AG04450 (cell line): ENCODE data around the gene LRP1. TPM values are rescaled to one million over a fixed set of nuclear protein-coding genes. Genes with fewer than 3 reads are reported as not detected.

Experiments
- CTCF ChIA-PET: fragments of 300-600, 350-600 bp; formaldehyde crosslinking; extraction: SDS; loops from one replicate; lab custom pipeline; 2022; ENCODE audit warnings: antibody characterized with exemption, inconsistent platforms; lab: Charles Lee
- POLR2A ChIA-PET: fragments of 350-600 bp; formaldehyde crosslinking; extraction: SDS; loops from one replicate; lab custom pipeline; 2021; ENCODE audit warnings: antibody characterized with exemption, inconsistent platforms; lab: Yijun Ruan, JAX
- DNase-seq: peaks from one replicate; pipeline ENCODE4 v3.0.0-alpha.2; 2011; ENCODE audit warnings: low read depth, low spot score
- H3K27ac ChIP-seq: one replicate; pipeline ENCODE4 v1.5.1; 2012; ENCODE audit warnings: low read depth, low read length, control low read depth
- H3K27me3 ChIP-seq: one replicate; pipeline ENCODE4 v1.6.0; 2012; ENCODE audit warnings: low read length; ENCODE audit not compliant: control insufficient read depth, insufficient read depth
- H3K4me3 ChIP-seq: 2 replicates; pipeline ENCODE4 v1.5.1; 2011; ENCODE audit warnings: mild to moderate bottlenecking, low read depth, low read length, control low read depth
- H3K9me3 ChIP-seq: 2 replicates; pipeline ENCODE4 v1.5.1; 2012; ENCODE audit warnings: low read length; ENCODE audit not compliant: control insufficient read depth, insufficient read depth
- polyA plus RNA-seq: library from polyadenylated mRNA; depleted of rRNA; stranded (reverse); fragments of >200 nt; gene quantifications from 2 replicates; pipeline ENCODE4 v1.2.3, GENCODE V29; 2011
- TF ChIP-seq, protein P1 (sequence below): IDR thresholded peaks from 2 replicates; pipeline ENCODE4 v1.5.1; 2011; ENCODE audit warnings: low read depth, low read length, control low read depth, inconsistent platforms

Gene LRP1
- polyA plus RNA-seq, 1 experiment, result 49.9 TPM

DNA sequence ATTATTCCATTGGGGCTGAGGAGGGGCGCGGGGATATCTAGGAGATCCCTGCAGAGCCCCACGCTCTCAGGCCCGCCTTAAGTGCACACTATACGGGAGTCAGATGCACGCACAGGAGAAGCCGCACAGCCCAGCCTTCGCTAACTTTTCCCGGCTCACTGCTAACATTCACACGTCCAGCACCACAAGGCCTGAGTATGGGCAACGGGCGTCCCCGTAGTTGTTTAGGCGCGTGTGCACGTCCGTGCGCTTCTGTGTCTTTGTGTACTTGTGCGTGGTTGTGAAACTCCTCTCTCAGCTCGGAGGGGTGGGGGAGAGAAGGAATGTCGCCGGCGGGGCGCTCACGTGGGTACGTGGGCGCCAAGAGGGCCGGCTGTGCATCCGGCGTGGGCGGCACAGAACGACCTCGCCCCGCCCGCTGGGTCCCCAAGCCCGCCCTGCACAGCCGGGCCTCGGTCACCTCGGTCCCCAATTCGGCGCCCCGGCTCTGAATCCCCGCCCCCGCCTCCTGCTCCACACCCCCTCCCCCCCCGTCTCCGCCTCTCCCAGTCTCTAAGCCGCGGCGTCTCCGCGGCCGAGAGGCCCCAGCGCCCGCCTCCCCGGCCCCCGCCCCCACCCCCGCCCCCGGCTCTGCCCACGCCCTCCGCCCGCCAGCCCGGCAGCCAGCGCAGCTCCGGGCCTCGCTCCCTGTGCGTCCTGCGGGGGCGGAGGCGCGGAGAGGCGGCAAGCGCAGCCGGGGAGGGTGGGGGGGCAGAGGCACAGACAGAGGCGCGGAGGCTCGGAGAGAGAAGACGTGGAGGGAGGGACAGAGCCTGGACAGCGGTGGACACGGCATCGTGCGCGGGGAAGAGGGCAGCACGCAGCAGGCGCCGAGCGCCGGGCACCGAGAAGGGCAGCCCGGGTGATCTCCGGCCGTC, 39.7 kb upstream of the LRP1 start, which contains the start of gene NAB2:
Gene NAB2, plus strand, starts transcription at position 761 of the 917 bp plus-strand sequence. CDS start 158 bp downstream, outside the sequence.
- TF ChIP-seq, protein P1, sequence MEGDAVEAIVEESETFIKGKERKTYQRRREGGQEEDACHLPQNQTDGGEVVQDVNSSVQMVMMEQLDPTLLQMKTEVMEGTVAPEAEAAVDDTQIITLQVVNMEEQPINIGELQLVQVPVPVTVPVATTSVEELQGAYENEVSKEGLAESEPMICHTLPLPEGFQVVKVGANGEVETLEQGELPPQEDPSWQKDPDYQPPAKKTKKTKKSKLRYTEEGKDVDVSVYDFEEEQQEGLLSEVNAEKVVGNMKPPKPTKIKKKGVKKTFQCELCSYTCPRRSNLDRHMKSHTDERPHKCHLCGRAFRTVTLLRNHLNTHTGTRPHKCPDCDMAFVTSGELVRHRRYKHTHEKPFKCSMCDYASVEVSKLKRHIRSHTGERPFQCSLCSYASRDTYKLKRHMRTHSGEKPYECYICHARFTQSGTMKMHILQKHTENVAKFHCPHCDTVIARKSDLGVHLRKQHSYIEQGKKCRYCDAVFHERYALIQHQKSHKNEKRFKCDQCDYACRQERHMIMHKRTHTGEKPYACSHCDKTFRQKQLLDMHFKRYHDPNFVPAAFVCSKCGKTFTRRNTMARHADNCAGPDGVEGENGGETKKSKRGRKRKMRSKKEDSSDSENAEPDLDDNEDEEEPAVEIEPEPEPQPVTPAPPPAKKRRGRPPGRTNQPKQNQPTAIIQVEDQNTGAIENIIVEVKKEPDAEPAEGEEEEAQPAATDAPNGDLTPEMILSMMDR, result no peak
- Histone ChIP-seq H3K27ac (peak within 1 kb of the TSS; percentile 100), H3K9me3 (no peaks in the 10 kb centered on the region; the same call in 1 of the 2 replicates), H3K4me3 (peak within 1 kb of the TSS; percentile 76), H3K27me3 (no peaks in the 10 kb centered on the region)
- peak; percentile 94 for DNase-seq
- ChIA-PET CTCF (interaction anchor here (0.6 to 1.9 kb wide), 2 partner anchors 19 to 80 kb away, joined by 4 to 6 read pairs; no protein-coding TSS in a partner anchor), POLR2A (interaction anchor here (0.5 to 13.0 kb wide), 16 partner anchors 9 to 452 kb away, joined by 3 to 258 read pairs (median 5); partner anchors contain the start of genes LRP1, NEMP1 and STAT6)

DNA sequence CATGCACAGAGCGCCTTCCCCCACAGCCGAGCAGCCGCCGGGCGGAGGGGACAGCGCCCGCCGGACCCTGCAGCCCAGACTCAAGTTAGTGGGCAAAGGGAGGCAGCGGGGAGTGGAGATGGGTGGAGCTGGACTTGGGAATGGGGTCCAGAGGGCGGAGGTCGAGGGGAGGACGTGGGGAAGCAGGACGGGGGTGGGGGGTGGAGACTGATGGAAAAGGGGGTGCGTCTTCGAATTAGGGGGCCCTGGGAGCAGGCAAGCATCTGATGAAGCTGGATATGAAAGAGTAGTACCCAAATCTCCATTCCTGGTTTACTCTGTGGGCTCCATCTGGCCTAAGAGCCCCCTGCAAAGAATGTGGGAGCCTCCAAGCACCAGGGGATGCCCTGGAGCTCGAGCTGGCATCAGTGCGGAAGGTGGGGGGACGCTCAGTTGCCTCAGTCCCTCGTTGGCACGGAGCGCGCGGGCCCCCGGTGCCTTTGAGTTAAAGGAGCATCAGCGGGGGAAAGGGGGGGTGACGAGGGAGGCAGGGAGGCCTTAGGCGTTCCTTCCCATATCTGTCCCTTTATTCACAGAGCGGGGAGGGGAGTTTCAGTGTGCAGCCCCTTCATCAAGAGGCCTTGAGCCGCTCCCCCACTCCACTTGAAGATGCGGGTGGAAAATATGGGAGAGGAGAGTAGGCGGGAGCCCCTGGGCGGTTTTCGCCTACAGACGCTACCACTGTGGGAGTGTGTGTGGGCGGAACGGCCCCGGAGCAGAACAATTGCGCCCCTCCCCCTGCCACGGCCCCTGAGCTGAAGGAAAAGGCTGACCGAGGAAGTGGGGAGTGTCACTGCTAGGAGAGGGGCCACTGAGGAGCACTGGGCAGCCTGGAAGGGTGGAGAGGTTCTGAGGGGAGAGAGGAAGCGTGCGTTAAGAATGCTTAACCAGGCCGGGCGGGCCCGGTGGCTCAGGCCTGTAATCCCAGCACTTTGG, 38.7 kb upstream of the LRP1 start:
- CTCF ChIA-PET, result interaction anchor here (0.6 to 1.9 kb wide), 3 partner anchors 18 to 83 kb away, joined by 3 to 6 read pairs (median 4); no protein-coding TSS in a partner anchor
- TF ChIP-seq, protein P1, result no peak
- Histone ChIP-seq H3K27me3 (no peaks in the 10 kb centered on the region), H3K9me3 (no peaks in the 10 kb centered on the region; the same call in 1 of the 2 replicates), H3K4me3 (peak overlapping the region; percentile 74), H3K27ac (peak overlapping the region; percentile 65)
- no peak for DNase-seq
- POLR2A ChIA-PET, result interaction anchor here (1.0 to 13.0 kb wide), 6 partner anchors 10 to 35 kb away, joined by 4 to 258 read pairs (median 6); partner anchors contain the start of genes NEMP1 and STAT6

DNA sequence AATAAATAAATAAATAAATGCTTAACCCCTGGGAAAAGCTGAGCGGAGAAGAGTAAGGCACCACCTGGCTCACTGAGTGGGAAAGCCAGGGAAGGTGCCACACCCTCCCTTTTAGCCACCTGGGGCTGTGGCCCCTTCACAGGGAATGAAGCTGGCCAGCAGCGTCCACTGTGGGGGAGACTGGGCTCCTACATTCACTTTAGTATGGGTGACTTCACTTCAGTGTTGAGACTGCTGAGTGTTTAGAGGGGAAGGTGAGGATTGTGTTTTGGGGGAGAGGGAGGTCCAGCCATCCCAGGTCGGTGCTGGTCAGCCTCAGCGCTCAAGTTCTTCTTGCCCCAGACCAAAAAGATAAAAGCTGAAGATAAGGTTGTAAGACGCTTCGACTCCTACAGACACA, 37.8 kb upstream of the LRP1 start:
- Histone ChIP-seq H3K4me3 (peak overlapping the region; percentile 74), H3K27me3 (no peaks in the 10 kb centered on the region), H3K9me3 (no peaks in the 10 kb centered on the region; the same call in 1 of the 2 replicates), H3K27ac (peak overlapping the region; percentile 47)
- TF ChIP-seq, protein P1, result no peak
- CTCF ChIA-PET, result interaction anchor here (0.6 to 2.3 kb wide), 3 partner anchors 33 to 153 kb away, joined by 3 to 9 read pairs (median 5); no protein-coding TSS in a partner anchor
- no peak for DNase-seq
- POLR2A ChIA-PET, result interaction anchor here (0.6 to 13.0 kb wide), 4 partner anchors 11 to 18 kb away, joined by 5 to 258 read pairs (median 6); partner anchors contain the start of genes NEMP1 and STAT6

DNA sequence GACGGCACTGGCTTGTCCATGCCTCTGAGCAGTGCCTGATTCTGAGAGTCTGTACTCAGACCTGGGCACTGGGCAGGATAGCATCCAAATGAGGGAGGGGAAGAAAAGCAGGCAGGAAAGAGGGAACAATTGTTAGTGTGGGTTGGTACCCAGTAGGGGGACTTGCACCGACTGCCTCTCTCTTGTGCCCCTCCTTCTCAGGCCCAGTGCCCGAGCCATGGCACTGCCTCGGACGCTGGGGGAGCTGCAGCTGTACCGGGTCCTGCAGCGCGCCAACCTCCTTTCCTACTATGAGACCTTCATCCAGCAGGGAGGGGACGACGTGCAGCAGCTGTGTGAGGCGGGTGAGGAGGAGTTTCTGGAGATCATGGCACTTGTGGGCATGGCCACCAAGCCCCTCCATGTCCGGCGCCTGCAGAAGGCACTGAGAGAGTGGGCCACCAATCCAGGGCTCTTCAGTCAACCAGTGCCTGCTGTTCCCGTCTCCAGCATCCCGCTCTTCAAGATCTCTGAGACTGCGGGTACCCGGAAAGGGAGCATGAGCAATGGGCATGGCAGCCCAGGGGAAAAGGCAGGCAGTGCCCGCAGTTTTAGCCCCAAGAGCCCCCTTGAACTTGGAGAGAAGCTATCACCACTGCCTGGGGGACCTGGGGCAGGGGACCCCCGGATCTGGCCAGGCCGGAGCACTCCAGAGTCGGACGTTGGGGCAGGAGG, 37.2 kb upstream of the LRP1 start:
- Histone ChIP-seq H3K27me3 (no peaks in the 10 kb centered on the region), H3K9me3 (no peaks in the 10 kb centered on the region; the same call in 1 of the 2 replicates), H3K4me3 (peak overlapping the region; percentile 74), H3K27ac (peak overlapping the region; percentile 31)
- ChIA-PET POLR2A (interaction anchor here (0.6 to 13.0 kb wide), 3 partner anchors 10 to 22 kb away, joined by 3 to 258 read pairs (median 7); partner anchors contain the start of gene STAT6), CTCF (interaction anchor here (0.6 to 3.4 kb wide), 6 partner anchors 12 to 152 kb away, joined by 3 to 27 read pairs (median 4); no protein-coding TSS in a partner anchor)
- TF ChIP-seq, protein P1, result peak; percentile 19; the same call in 1 of the 2 replicates
- no peak for DNase-seq
